ENCODE measurements around the gene KCNA5.

The KCNA5 gene

GRCh38 chr12:5027046-5027821 is 16.4 kb upstream of the KCNA5 start:
- no peak for DNase-seq

GRCh38 chr12:5030066-5030465 is 13.6 kb upstream of the KCNA5 start:
- no peak for DNase-seq

- no peak for DNase-seq
Observed at GRCh38 chr12:5031242-5031641, 12.4 kb upstream of the KCNA5 start.

GRCh38 chr12:5031958-5032357 is 11.7 kb upstream of the KCNA5 start:
- DNase-seq = no peak

- no peak for DNase-seq
Observed at GRCh38 chr12:5032821-5033220, 10.9 kb upstream of the KCNA5 start.

GRCh38 chr12:5033883-5034282 is 9.8 kb upstream of the KCNA5 start:
- no peak for DNase-seq

GRCh38 chr12:5034603-5035002 is 9.1 kb upstream of the KCNA5 start:
- DNase-seq = no peak

GRCh38 chr12:5035618-5036017 is 8.1 kb upstream of the KCNA5 start:
- DNase-seq = no peak

- DNase-seq = no peak
Observed at GRCh38 chr12:5036031-5036430, 7.6 kb upstream of the KCNA5 start.

- no peak for DNase-seq
Observed at GRCh38 chr12:5037795-5038357, 5.8 kb upstream of the KCNA5 start.

- DNase-seq = no peak
Observed at GRCh38 chr12:5038781-5039311, 4.8 kb upstream of the KCNA5 start.

GRCh38 chr12:5039815-5040214 is 3.9 kb upstream of the KCNA5 start:
- DNase-seq = no peak

GRCh38 chr12:5040368-5040767 is 3.3 kb upstream of the KCNA5 start:
- DNase-seq = no peak

- no peak for DNase-seq
Observed at GRCh38 chr12:5044420-5045295, 979 bp downstream of the KCNA5 start.

GRCh38 chr12:5047094-5047493 is 3.4 kb downstream of the KCNA5 start:
- no peak for DNase-seq

- no peak for DNase-seq
Observed at GRCh38 chr12:5047729-5048128, 4.0 kb downstream of the KCNA5 start.

GRCh38 chr12:5050542-5050941 is 6.9 kb downstream of the KCNA5 start:
- no peak for DNase-seq

- no peak for DNase-seq
Observed at GRCh38 chr12:5051334-5051733, 7.7 kb downstream of the KCNA5 start.

GRCh38 chr12:5051913-5052312 is 8.2 kb downstream of the KCNA5 start:
- DNase-seq = no peak

- DNase-seq = no peak
Observed at GRCh38 chr12:5052348-5052747, 8.7 kb downstream of the KCNA5 start.

GRCh38 chr12:5059358-5059757 is 15.7 kb downstream of the KCNA5 start:
- no peak for DNase-seq

- no peak for DNase-seq
Observed at GRCh38 chr12:5060958-5061357, 17.3 kb downstream of the KCNA5 start.

- no peak for DNase-seq
Observed at GRCh38 chr12:5063149-5063548, 19.5 kb downstream of the KCNA5 start.

Measured in NCI-H446 (cell line).